Measurements from ENCODE around the gene ZNF787. TPM values are rescaled to one million over a fixed set of nuclear protein-coding genes. Genes with fewer than 3 reads are reported as not detected.
"Not testable (repeated sequence)": the region's sequence is repeated elsewhere in the genome, so short reads cannot be mapped to it uniquely, and the experiment has no call there.

ZNF787 gene
- total RNA-seq, 1 experiment from 2014 or later: 54.6 TPM

DNA sequence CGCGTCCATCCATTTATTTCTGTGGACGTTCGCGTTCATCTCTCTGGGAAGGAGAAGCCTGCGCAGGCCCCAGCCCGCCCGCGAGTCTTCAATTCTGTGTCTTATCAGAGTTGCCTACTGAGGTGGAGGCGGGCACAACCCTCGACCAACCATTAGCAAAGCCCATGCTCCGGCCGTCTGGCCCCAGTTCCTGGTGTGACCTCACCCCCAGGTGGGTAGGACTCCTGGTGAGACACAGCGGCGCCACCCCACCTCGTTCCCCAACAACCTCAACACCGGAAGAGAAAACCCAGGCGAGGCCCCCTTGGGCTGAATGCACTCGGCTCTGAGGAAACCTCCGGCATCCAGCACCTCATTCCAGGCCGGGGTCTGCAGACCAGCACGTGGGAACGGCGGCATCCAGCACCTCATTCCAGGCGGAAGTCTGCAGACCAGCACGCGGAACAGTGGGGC is 14.7 kb downstream of the ZNF787 start:
- Mint-ChIP-seq H3K27me3 (ENCODE audit: low read depth) (no peaks in the 10 kb centered on the region), H3K4me1 (peaks cover 40 to 53% of the 10 kb centered on the region in 2 experiments), H3K9me3 (no peaks in the 10 kb centered on the region), H3K4me3 (peak overlapping the region in 1 of 2 experiments; percentile 38; a peak in 1 of 5 replicates), H3K36me3 (ENCODE audit: insufficient read depth in 1 of 3, low read depth in 3 of 3) (peaks cover 6 to 22% (median 13%) of the 10 kb centered on the region in 3 experiments), H3K27ac (peak overlapping the region; percentile 11 to 91 (median 88); a peak in 4 of 7 replicates)
- Histone ChIP-seq H3K23ac (ENCODE audit: insufficient read length, low read depth, low read length) (no peak overlapping the region), H3K9me3 (ENCODE audit: control insufficient read depth, low read depth, low read length) (no peaks in the 10 kb centered on the region), H3K56ac (ENCODE audit: insufficient read length, low read depth, low read length) (no peak overlapping the region), H2BK5ac (ENCODE audit: insufficient read length, low read length) (no peak overlapping the region), H3K79me2 (ENCODE audit: insufficient read depth, low read length) (peaks cover 46% of the 10 kb centered on the region; the same call in 1 of the 2 replicates), H4K20me1 (ENCODE audit: control insufficient read depth, insufficient read depth, insufficient read length) (peaks cover 3% of the 10 kb centered on the region), H3K14ac (ENCODE audit: insufficient read depth, low read length) (no peak overlapping the region), H4K5ac (ENCODE audit: insufficient read length, low read depth, low read length) (no peak overlapping the region), H3K4me2 (ENCODE audit: insufficient read depth, insufficient read length, low read length) (no peak overlapping the region), H4K8ac (replicated peaks; ENCODE audit: insufficient read length, low read depth, low read length) (no peak overlapping the region), H2AK5ac (ENCODE audit: insufficient read length, low read length) (no peak overlapping the region), H3K23me2 (ENCODE audit: insufficient read length, low read depth, low read length, poor library complexity, severe bottlenecking) (no peaks in the 10 kb centered on the region), H3K18ac (ENCODE audit: insufficient read length, low read depth, low read length) (peak overlapping the region; percentile 66), H2AFZ (ENCODE audit: low read length) (no peak overlapping the region), H3K79me1 (ENCODE audit: insufficient read depth, low read depth, low read length, poor library complexity, severe bottlenecking) (no peaks in the 10 kb centered on the region), H4K91ac (ENCODE audit: insufficient read length, low read depth, low read length) (no peak overlapping the region), H2BK120ac (ENCODE audit: low read depth, low read length, poor library complexity, severe bottlenecking) (no peak overlapping the region), H3K27me3 (ENCODE audit: insufficient read depth, low read length) (no peaks in the 10 kb centered on the region), H2BK20ac (ENCODE audit: low read depth, low read length, poor library complexity, severe bottlenecking) (no peak overlapping the region), H3K9ac (ENCODE audit: extremely low read depth, insufficient read length, low read length) (no peak overlapping the region), H3K27ac (ENCODE audit: insufficient read length, low read depth, low read length) (no peak overlapping the region), H3K4me1 (ENCODE audit: insufficient read depth, low read length) (peaks cover 6% of the 10 kb centered on the region; the same call in 1 of the 2 replicates), H2BK15ac (ENCODE audit: low read depth, low read length) (no peak overlapping the region), H3K4ac (ENCODE audit: low read depth, low read length) (no peak overlapping the region), H3T11ph (ENCODE audit: low read length) (no peak overlapping the region), H2BK12ac (ENCODE audit: insufficient read length, low read depth, low read length) (no peak overlapping the region)
- TF ChIP-seq, protein P1, sequence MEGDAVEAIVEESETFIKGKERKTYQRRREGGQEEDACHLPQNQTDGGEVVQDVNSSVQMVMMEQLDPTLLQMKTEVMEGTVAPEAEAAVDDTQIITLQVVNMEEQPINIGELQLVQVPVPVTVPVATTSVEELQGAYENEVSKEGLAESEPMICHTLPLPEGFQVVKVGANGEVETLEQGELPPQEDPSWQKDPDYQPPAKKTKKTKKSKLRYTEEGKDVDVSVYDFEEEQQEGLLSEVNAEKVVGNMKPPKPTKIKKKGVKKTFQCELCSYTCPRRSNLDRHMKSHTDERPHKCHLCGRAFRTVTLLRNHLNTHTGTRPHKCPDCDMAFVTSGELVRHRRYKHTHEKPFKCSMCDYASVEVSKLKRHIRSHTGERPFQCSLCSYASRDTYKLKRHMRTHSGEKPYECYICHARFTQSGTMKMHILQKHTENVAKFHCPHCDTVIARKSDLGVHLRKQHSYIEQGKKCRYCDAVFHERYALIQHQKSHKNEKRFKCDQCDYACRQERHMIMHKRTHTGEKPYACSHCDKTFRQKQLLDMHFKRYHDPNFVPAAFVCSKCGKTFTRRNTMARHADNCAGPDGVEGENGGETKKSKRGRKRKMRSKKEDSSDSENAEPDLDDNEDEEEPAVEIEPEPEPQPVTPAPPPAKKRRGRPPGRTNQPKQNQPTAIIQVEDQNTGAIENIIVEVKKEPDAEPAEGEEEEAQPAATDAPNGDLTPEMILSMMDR (conservative IDR thresholded peaks at IDR 0.05): no peak
- no CpG with 5 or more reads among the region's 27 CpGs for WGBS (ENCODE audit: extremely low coverage, insufficient read length, low lambda C conversion rate)
- no peak for DNase-seq

DNA sequence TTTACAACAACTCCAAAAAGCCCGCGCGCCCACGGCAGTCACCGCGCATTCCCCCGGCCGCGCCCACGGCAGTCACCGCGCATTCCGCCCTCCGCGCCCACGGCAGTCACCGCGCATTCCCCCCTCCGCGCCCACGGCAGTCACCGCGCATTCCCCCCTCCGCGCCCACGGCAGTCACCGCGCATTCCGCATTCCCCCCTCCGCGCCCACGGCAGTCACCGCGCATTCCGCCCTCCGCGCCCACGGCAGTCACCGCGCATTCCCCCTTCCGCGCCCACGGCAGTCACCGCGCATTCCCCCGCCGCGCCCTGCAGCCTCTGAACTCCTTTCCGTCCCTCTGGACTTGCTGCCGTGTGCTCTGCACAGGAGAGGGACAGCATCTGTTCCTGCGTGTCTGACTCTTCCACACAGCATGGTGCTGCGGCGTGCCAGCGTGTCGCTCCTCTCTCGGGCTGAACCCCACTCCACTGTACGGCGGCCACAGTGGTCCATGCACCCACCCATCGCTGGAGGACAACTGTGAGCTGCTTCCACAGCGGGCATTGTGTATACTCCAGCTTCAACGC is 15.2 kb downstream of the ZNF787 start:
- not testable (repeated sequence) for H2BK120ac ChIP-seq (ENCODE audit: low read depth, low read length, poor library complexity, severe bottlenecking); H3K23me2 ChIP-seq (ENCODE audit: insufficient read length, low read depth, low read length, poor library complexity, severe bottlenecking); H3K27ac ChIP-seq (ENCODE audit: insufficient read length, low read depth, low read length); H3K23ac ChIP-seq (ENCODE audit: insufficient read length, low read depth, low read length); H4K91ac ChIP-seq (ENCODE audit: insufficient read length, low read depth, low read length); H3K79me1 ChIP-seq (ENCODE audit: insufficient read depth, low read depth, low read length, poor library complexity, severe bottlenecking); H3K4ac ChIP-seq (ENCODE audit: low read depth, low read length); H3K27me3 Mint-ChIP-seq (ENCODE audit: low read depth); H3T11ph ChIP-seq (ENCODE audit: low read length); H4K20me1 ChIP-seq (ENCODE audit: control insufficient read depth, insufficient read depth, insufficient read length); H2BK20ac ChIP-seq (ENCODE audit: low read depth, low read length, poor library complexity, severe bottlenecking); H4K5ac ChIP-seq (ENCODE audit: insufficient read length, low read depth, low read length); H3K27me3 ChIP-seq (ENCODE audit: insufficient read depth, low read length); H3K56ac ChIP-seq (ENCODE audit: insufficient read length, low read depth, low read length); H3K9me3 ChIP-seq (ENCODE audit: control insufficient read depth, low read depth, low read length); H2BK12ac ChIP-seq (ENCODE audit: insufficient read length, low read depth, low read length); H2AFZ ChIP-seq (ENCODE audit: low read length); H3K4me1 ChIP-seq (ENCODE audit: insufficient read depth, low read length); H2BK5ac ChIP-seq (ENCODE audit: insufficient read length, low read length); H2BK15ac ChIP-seq (ENCODE audit: low read depth, low read length); H3K9me3 Mint-ChIP-seq; H4K8ac ChIP-seq (replicated peaks; ENCODE audit: insufficient read length, low read depth, low read length); DNase-seq; H3K4me2 ChIP-seq (ENCODE audit: insufficient read depth, insufficient read length, low read length); H2AK5ac ChIP-seq (ENCODE audit: insufficient read length, low read length); H3K9ac ChIP-seq (ENCODE audit: extremely low read depth, insufficient read length, low read length)
- Histone ChIP-seq H3K18ac (ENCODE audit: insufficient read length, low read depth, low read length) (peak overlapping the region; percentile 66), H3K79me2 (ENCODE audit: insufficient read depth, low read length) (peaks cover 42% of the 10 kb centered on the region; the same call in 1 of the 2 replicates), H3K14ac (ENCODE audit: insufficient read depth, low read length) (peak overlapping the region; percentile 66)
- Mint-ChIP-seq H3K36me3 (ENCODE audit: insufficient read depth in 1 of 3, low read depth in 3 of 3) (peaks cover 9 to 27% (median 18%) of the 10 kb centered on the region in 3 experiments), H3K27ac (peak overlapping the region in 2 of 3 experiments; percentile 86 to 91; a peak in 4 of 7 replicates), H3K4me1 (peaks cover 38 to 49% of the 10 kb centered on the region in 2 experiments), H3K4me3 (peak overlapping the region in 1 of 2 experiments; percentile 53; a peak in 1 of 5 replicates)
- WGBS (ENCODE audit: extremely low coverage, insufficient read length, low lambda C conversion rate): no CpG with 5 or more reads among the region's 61 CpGs
